Hepatocyte (in vitro differentiated cells): ENCODE measurements around the gene TLE6.

ENCODE experiments used
- EZH2phosphoT487 ChIP-seq: fragments of 200-600 bp; sonication (generic); IDR thresholded peaks from one replicate; pipeline ENCODE4 v1.6.1; 2018; ENCODE audit warnings: antibody characterized with exemption, mild to moderate bottlenecking, low read depth, moderate library complexity; ENCODE audit not compliant: unreplicated experiment, severe bottlenecking
- TF ChIP-seq, protein P1 (sequence below): fragments of 200-600 bp; sonication (generic); IDR thresholded peaks from 2 replicates; pipeline ENCODE4 v1.5.1; 2016; ENCODE audit warnings: antibody characterized with exemption, mild to moderate bottlenecking; ENCODE audit not compliant: poor library complexity

DNA sequence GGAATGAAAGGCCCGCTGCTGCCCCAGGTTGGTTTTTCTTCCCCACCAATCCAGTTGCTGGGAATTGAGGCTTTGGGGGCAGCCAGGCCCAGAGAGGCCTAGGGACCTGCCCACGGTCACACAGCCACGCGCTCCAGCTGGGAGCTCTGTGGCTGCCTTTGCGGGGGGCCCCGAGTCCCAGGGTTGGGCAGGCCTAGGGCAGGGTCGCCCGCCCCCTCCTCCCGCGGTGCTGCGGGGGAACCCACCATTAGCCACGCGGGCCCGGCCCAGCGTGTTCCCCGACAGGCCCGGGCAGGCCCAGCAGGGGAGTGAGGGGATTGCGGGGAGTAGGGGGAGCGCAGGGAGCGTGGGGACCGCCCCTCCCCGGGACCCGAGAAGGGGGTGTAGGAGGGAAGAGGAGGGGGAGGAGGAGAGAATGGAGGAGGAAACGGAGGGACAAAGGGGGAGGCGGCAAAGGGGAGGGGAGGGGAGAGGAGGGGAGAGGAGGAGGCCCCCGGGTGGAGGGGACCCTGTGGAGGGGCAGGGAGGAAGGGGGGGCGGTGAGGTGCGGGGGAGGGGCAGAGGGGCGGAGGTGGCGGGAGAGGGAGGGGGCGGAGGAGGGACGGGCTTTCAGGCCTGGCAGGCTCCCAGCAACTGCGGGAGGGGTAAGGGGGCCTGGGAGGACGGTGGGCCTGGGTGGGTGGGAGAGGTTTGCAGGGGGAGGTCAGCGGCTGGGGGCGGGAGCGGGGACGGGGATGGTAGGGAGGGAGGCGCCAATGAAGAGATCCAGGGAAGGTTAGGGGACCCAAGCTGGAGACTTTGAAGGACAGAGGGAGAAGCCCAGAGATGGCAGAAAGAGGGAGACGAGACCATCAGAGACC, 64.6 kb downstream of the TLE6 start:
- TF ChIP-seq, protein P1, sequence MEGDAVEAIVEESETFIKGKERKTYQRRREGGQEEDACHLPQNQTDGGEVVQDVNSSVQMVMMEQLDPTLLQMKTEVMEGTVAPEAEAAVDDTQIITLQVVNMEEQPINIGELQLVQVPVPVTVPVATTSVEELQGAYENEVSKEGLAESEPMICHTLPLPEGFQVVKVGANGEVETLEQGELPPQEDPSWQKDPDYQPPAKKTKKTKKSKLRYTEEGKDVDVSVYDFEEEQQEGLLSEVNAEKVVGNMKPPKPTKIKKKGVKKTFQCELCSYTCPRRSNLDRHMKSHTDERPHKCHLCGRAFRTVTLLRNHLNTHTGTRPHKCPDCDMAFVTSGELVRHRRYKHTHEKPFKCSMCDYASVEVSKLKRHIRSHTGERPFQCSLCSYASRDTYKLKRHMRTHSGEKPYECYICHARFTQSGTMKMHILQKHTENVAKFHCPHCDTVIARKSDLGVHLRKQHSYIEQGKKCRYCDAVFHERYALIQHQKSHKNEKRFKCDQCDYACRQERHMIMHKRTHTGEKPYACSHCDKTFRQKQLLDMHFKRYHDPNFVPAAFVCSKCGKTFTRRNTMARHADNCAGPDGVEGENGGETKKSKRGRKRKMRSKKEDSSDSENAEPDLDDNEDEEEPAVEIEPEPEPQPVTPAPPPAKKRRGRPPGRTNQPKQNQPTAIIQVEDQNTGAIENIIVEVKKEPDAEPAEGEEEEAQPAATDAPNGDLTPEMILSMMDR: no peak
- no peak for TF ChIP-seq EZH2phosphoT487
